ENCODE data around the gene TMCO4. TPM values are rescaled to one million over a fixed set of nuclear protein-coding genes. Genes with fewer than 3 reads are reported as not detected.

TMCO4 gene
- total and polyA plus RNA-seq, 10 of the 15 experiments (the other 5 are each of a cell fraction or from before 2014, with no cell fraction given): 2.4 to 20.8 (median 13.0) TPM

DNA sequence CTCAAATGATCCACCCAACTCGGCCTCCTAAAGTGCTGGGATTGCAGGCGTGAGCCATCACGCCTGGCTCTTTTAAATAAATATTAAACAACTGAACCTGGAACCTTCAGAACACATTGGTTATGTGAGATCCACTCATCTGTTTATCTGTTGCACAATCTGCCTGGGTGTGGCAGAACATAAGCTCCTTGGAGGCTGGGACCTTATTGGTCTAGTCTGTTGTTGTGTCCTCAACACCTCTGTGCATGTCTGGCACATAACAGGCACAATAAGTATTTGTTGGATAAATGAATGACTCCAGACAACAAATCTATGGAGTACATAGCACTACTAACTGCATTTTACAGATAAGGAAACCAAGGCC is 159.7 kb downstream of the TMCO4 start:
- Histone ChIP-seq H3K27ac (ENCODE audit: control insufficient read depth, insufficient read depth) (no peak overlapping the region), H3K36me3 (ENCODE audit: control insufficient read depth in 2 of 2, insufficient read depth in 2 of 2, low read length in 1 of 2) (no peaks in the 10 kb centered on the region), H3K9me3 (replicated peaks; ENCODE audit: control insufficient read depth, insufficient read depth, low read length) (no peaks in the 10 kb centered on the region), H4K20me1 (ENCODE audit: control insufficient read depth, insufficient read depth) (no peaks in the 10 kb centered on the region), H3K79me2 (ENCODE audit: control insufficient read depth, insufficient read depth, low read length) (no peaks in the 10 kb centered on the region), H2AFZ (ENCODE audit: control insufficient read depth, low read depth, low read length) (no peak overlapping the region), H3K4me2 (ENCODE audit: control insufficient read depth, insufficient read depth) (no peak overlapping the region), H3K9ac (ENCODE audit: control insufficient read depth, insufficient read depth, low read length) (no peak overlapping the region), H3K4me1 (ENCODE audit: control insufficient read depth, insufficient read depth, low read length) (peaks cover 3% of the 10 kb centered on the region; the same call in 1 of the 2 replicates), H3K27me3 (replicated peaks in 1 of 2; ENCODE audit: control insufficient read depth in 2 of 2, insufficient read depth in 2 of 2, low read length in 1 of 2) (peaks cover 2 to 6% of the 10 kb centered on the region in 2 experiments), H3K4me3 (no peak overlapping the region)
- 14% methylated on average over 3 of the region's 3 CpGs for WGBS (ENCODE audit: insufficient coverage, insufficient replicate concordance, low lambda C conversion rate, missing lambda C conversion rate)
- in situ Hi-C loops (cut with MboI) (no loop called here), intact Hi-C loops (cut with micrococcal nuclease; ENCODE audit: unreplicated experiment) (no loop called here)
- DNase-seq (ENCODE audit: low read depth, low spot score): no peak
- RAD21 ChIA-PET (ENCODE audit: unreplicated experiment): no interaction called here
- BruUV-seq (replicated peaks): no TSS peak
- no peak for ATAC-seq
- no peak for FAIRE-seq
- CTCF ChIA-PET: interaction anchor here (1.2 to 2.0 kb wide), 3 partner anchors 12 to 22 kb away, joined by 3 to 6 read pairs (median 5); no protein-coding TSS in a partner anchor
- SMC1A ChIA-PET (ENCODE audit: uncharacterized antibody, unreplicated experiment): no interaction called here
- POLR2A ChIA-PET: no interaction called here
- TF ChIP-seq, protein P1, sequence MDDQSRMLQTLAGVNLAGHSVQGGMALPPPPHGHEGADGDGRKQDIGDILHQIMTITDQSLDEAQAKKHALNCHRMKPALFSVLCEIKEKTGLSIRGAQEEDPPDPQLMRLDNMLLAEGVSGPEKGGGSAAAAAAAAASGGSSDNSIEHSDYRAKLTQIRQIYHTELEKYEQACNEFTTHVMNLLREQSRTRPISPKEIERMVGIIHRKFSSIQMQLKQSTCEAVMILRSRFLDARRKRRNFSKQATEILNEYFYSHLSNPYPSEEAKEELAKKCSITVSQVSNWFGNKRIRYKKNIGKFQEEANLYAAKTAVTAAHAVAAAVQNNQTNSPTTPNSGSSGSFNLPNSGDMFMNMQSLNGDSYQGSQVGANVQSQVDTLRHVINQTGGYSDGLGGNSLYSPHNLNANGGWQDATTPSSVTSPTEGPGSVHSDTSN (IDR thresholded peaks at IDR 0.05; ENCODE audit: insufficient replicate concordance, low read depth, low read length): no peak
- no peak for TF ChIP-seq CEBPB (IDR thresholded peaks at IDR 0.05; ENCODE audit: borderline replicate concordance in 1 of 2, low read depth in 2 of 2, low read length in 2 of 2)
- TF ChIP-seq, protein P2, sequence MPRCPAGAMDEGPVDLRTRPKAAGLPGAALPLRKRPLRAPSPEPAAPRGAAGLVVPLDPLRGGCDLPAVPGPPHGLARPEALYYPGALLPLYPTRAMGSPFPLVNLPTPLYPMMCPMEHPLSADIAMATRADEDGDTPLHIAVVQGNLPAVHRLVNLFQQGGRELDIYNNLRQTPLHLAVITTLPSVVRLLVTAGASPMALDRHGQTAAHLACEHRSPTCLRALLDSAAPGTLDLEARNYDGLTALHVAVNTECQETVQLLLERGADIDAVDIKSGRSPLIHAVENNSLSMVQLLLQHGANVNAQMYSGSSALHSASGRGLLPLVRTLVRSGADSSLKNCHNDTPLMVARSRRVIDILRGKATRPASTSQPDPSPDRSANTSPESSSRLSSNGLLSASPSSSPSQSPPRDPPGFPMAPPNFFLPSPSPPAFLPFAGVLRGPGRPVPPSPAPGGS (IDR thresholded peaks at IDR 0.05; ENCODE audit: borderline replicate concordance, insufficient read depth, low read depth, low read length, poor library complexity, severe bottlenecking): no peak
- TF ChIP-seq RELA (IDR thresholded peaks at IDR 0.05; ENCODE audit: borderline replicate concordance, partially characterized antibody): no peak
- TF ChIP-seq, protein P3, sequence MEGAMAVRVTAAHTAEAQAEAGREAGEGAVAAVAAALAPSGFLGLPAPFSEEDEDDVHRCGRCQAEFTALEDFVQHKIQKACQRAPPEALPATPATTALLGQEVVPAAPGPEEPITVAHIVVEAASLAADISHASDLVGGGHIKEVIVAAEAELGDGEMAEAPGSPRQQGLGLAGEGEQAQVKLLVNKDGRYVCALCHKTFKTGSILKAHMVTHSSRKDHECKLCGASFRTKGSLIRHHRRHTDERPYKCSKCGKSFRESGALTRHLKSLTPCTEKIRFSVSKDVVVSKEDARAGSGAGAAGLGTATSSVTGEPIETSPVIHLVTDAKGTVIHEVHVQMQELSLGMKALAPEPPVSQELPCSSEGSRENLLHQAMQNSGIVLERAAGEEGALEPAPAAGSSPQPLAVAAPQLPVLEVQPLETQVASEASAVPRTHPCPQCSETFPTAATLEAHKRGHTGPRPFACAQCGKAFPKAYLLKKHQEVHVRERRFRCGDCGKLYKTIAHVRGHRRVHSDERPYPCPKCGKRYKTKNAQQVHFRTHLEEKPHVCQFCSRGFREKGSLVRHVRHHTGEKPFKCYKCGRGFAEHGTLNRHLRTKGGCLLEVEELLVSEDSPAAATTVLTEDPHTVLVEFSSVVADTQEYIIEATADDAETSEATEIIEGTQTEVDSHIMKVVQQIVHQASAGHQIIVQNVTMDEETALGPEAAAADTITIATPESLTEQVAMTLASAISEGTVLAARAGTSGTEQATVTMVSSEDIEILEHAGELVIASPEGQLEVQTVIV (IDR thresholded peaks at IDR 0.05; ENCODE audit: borderline replicate concordance, partially characterized antibody): no peak
- TF ChIP-seq, protein P4, sequence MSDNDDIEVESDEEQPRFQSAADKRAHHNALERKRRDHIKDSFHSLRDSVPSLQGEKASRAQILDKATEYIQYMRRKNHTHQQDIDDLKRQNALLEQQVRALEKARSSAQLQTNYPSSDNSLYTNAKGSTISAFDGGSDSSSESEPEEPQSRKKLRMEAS (IDR thresholded peaks at IDR 0.05; ENCODE audit: low read depth, low read length): no peak
- no peak for TF ChIP-seq YY1 (IDR thresholded peaks at IDR 0.05; ENCODE audit: low read depth, low read length)
- no peak for TF ChIP-seq MEF2A (IDR thresholded peaks at IDR 0.05; ENCODE audit: insufficient read depth, low read depth, low read length)
- TF ChIP-seq ETV6 (conservative IDR thresholded peaks at IDR 0.05 in 1 of 2, IDR thresholded peaks at IDR 0.05 in 1 of 2; ENCODE audit: borderline replicate concordance in 1 of 2, low read depth in 1 of 2): no peak
- no peak for TF ChIP-seq SMC3 (IDR thresholded peaks at IDR 0.05; ENCODE audit: borderline replicate concordance, low read length)
- TF ChIP-seq HDGF (IDR thresholded peaks at IDR 0.05): no peak
- TF ChIP-seq, protein P5, sequence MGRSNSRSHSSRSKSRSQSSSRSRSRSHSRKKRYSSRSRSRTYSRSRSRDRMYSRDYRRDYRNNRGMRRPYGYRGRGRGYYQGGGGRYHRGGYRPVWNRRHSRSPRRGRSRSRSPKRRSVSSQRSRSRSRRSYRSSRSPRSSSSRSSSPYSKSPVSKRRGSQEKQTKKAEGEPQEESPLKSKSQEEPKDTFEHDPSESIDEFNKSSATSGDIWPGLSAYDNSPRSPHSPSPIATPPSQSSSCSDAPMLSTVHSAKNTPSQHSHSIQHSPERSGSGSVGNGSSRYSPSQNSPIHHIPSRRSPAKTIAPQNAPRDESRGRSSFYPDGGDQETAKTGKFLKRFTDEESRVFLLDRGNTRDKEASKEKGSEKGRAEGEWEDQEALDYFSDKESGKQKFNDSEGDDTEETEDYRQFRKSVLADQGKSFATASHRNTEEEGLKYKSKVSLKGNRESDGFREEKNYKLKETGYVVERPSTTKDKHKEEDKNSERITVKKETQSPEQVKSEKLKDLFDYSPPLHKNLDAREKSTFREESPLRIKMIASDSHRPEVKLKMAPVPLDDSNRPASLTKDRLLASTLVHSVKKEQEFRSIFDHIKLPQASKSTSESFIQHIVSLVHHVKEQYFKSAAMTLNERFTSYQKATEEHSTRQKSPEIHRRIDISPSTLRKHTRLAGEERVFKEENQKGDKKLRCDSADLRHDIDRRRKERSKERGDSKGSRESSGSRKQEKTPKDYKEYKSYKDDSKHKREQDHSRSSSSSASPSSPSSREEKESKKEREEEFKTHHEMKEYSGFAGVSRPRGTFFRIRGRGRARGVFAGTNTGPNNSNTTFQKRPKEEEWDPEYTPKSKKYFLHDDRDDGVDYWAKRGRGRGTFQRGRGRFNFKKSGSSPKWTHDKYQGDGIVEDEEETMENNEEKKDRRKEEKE (IDR thresholded peaks at IDR 0.05): no peak
